Epithelial cell of proximal tubule (primary cell): ENCODE data around the gene ANKRD11. TPM values are rescaled to one million over a fixed set of nuclear protein-coding genes. Genes with fewer than 3 reads are reported as not detected.

Experiments used
- DNase-seq: peaks from one replicate; pipeline ENCODE4 v3.0.0-alpha.2; 2011; ENCODE audit warnings: low read depth
- H3K4me3 ChIP-seq: 2 replicates; pipeline ENCODE4 v1.5.1; 2011; ENCODE audit warnings: low read depth, mild to moderate bottlenecking, low read length
- total RNA-seq: library from RNA; depleted of rRNA; stranded (reverse); fragments of >200 nt; gene quantifications from 2 replicates; pipeline ENCODE4 v1.2.3, GENCODE V29; 2015
- TF ChIP-seq, protein P1 (sequence below): conservative IDR thresholded peaks from 2 replicates; pipeline ENCODE4 v1.5.1; 2012; ENCODE audit warnings: low read depth, mild to moderate bottlenecking, low read length

ANKRD11 gene
- total RNA-seq, 1 donor from 2014 or later = 44.3 TPM

DNA sequence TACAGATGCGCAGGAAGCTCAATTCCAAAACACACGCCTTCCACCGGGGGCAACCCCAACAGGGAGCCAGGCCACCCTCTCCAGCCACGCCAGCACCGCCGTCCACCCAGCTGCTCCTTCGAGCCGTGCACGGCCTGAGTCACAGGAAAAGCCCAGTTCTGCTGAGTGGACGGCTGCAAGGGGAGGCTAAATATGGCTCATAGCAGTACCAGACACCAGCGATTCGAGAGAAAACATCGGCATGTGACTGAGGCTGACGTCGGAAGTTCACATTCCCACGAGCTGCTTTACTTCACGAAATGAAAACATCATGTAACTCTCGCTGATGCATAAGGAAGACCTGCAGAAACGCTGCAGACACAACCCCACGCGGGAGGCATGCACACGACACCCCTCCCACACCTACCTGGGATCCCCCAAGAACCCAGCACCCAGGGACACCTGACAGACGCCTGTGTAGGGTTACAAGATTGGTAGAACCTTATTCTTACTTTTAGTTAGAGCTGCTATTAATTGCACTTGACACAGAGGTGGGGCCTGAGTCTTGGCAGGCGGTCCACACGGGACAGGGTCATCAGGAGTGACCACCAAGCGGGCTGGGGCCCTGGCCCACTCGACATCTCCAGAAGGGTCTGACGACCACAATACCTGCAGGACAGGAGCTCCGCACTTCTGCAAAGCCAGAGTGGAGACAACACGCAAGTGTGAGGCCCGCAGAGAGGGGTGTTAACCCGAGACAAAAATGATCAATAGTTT is 116.8 kb downstream of the ANKRD11 start:
- TF ChIP-seq, protein P1, sequence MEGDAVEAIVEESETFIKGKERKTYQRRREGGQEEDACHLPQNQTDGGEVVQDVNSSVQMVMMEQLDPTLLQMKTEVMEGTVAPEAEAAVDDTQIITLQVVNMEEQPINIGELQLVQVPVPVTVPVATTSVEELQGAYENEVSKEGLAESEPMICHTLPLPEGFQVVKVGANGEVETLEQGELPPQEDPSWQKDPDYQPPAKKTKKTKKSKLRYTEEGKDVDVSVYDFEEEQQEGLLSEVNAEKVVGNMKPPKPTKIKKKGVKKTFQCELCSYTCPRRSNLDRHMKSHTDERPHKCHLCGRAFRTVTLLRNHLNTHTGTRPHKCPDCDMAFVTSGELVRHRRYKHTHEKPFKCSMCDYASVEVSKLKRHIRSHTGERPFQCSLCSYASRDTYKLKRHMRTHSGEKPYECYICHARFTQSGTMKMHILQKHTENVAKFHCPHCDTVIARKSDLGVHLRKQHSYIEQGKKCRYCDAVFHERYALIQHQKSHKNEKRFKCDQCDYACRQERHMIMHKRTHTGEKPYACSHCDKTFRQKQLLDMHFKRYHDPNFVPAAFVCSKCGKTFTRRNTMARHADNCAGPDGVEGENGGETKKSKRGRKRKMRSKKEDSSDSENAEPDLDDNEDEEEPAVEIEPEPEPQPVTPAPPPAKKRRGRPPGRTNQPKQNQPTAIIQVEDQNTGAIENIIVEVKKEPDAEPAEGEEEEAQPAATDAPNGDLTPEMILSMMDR = no peak
- no peak overlapping the region for H3K4me3 ChIP-seq
- no peak for DNase-seq

GRCh38 chr16:89371968-89372634 is 118.3 kb downstream of the ANKRD11 start:
- no peak for DNase-seq
- H3K4me3 ChIP-seq = no peak overlapping the region
- TF ChIP-seq, protein P1 = no peak

DNA sequence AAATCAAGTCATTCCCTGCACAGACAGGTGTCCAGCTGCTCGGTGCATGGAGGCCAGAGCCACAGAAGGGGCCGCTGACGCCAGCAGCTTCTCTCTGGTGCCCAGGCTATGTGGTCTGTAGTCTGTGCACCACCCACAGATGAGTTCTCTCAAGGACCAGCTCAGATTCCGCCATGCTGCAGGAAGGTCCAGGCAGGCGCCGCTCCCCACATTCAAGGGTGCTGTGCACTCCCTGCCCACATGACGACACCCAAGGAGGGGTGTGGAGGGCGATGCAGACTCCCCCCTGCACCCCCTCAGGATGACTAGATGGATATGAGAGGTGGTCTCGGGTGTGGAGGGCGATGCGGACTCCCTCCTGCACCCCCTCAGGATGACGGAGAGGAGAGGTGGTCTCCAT is 119.0 kb downstream of the ANKRD11 start:
- TF ChIP-seq, protein P1 = no peak
- no peak overlapping the region for H3K4me3 ChIP-seq
- DNase-seq = no peak

- TF ChIP-seq, protein P1 = no peak
- no peak for DNase-seq
- H3K4me3 ChIP-seq = no peak overlapping the region
Measured at GRCh38 chr16:89370601-89371000, 119.8 kb downstream of the ANKRD11 start.

DNA sequence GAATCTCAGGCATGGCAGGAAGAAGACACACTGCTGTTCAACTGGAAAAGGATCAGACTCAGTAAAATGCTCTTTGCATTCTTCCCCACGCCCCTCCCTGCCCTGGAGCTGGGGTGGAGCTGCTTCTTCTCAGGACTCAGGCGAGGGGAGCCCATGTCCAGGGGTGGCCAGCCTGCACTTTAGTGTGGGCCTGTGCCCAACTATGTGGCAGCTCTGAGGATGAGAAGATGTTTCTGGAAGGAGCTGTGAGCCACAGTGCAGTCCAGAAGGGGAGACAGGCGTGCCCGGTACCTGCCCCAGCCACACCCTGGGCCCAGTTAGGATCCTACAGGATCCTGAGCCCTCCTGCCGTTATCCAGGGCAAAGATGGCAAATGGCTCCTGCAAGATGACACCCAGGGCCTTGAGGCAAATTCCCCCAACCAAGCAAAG is 120.3 kb downstream of the ANKRD11 start:
- TF ChIP-seq, protein P1 = no peak
- H3K4me3 ChIP-seq = no peak overlapping the region
- DNase-seq = no peak

GRCh38 chr16:89369266-89369895 is 121.0 kb downstream of the ANKRD11 start:
- no peak overlapping the region for H3K4me3 ChIP-seq
- TF ChIP-seq, protein P1 = no peak
- DNase-seq = no peak
